Measurements from ENCODE around the gene RFX2. TPM values are rescaled to one million over a fixed set of nuclear protein-coding genes. Genes with fewer than 3 reads are reported as not detected.

RFX2 gene
- total RNA-seq, 1 experiment from 2014 or later = 3.7 TPM

- no peak overlapping the region for H3K18ac ChIP-seq (ENCODE audit: insufficient read length, low read depth, low read length)
- no peak overlapping the region for H3K23ac ChIP-seq (ENCODE audit: insufficient read length, low read depth, low read length)
- H2BK120ac ChIP-seq (ENCODE audit: low read depth, low read length, poor library complexity, severe bottlenecking) = no peak overlapping the region
- no peaks in the 10 kb centered on the region for H3K79me2 ChIP-seq (ENCODE audit: insufficient read depth, low read length)
- no peak overlapping the region for H2BK15ac ChIP-seq (ENCODE audit: low read depth, low read length)
- H3K4ac ChIP-seq (ENCODE audit: low read depth, low read length) = no peak overlapping the region
- no peaks in the 10 kb centered on the region for H3K79me1 ChIP-seq (ENCODE audit: insufficient read depth, low read depth, low read length, poor library complexity, severe bottlenecking)
- no peak overlapping the region for H2BK20ac ChIP-seq (ENCODE audit: low read depth, low read length, poor library complexity, severe bottlenecking)
- no peaks in the 10 kb centered on the region for H3K23me2 ChIP-seq (ENCODE audit: insufficient read length, low read depth, low read length, poor library complexity, severe bottlenecking)
- no peak overlapping the region for H4K8ac ChIP-seq (replicated peaks; ENCODE audit: insufficient read length, low read depth, low read length)
- H3K4me3 Mint-ChIP-seq = no peak overlapping the region
- H4K5ac ChIP-seq (ENCODE audit: insufficient read length, low read depth, low read length) = no peak overlapping the region
- H3K9me3 ChIP-seq (ENCODE audit: control insufficient read depth, low read depth, low read length) = no peaks in the 10 kb centered on the region
- no CpG with 5 or more reads among the region's 11 CpGs for WGBS (ENCODE audit: extremely low coverage, insufficient read length, low lambda C conversion rate)
- H2BK5ac ChIP-seq (ENCODE audit: insufficient read length, low read length) = no peak overlapping the region
- no peaks in the 10 kb centered on the region for H3K9me3 Mint-ChIP-seq
- H4K91ac ChIP-seq (ENCODE audit: insufficient read length, low read depth, low read length) = no peak overlapping the region
- no peak for TF ChIP-seq CTCF (conservative IDR thresholded peaks at IDR 0.05)
- H3K14ac ChIP-seq (ENCODE audit: insufficient read depth, low read length) = no peak overlapping the region
- H3K4me1 ChIP-seq (ENCODE audit: insufficient read depth, low read length) = no peaks in the 10 kb centered on the region
- no peak overlapping the region for H2AK5ac ChIP-seq (ENCODE audit: insufficient read length, low read length)
- no peaks in the 10 kb centered on the region for H4K20me1 ChIP-seq (ENCODE audit: control insufficient read depth, insufficient read depth, insufficient read length)
- no peak overlapping the region for H3K9ac ChIP-seq (ENCODE audit: extremely low read depth, insufficient read length, low read length)
- no peak overlapping the region for H2AFZ ChIP-seq (ENCODE audit: low read length)
- no peak overlapping the region for H3K56ac ChIP-seq (ENCODE audit: insufficient read length, low read depth, low read length)
- H3K27me3 ChIP-seq (ENCODE audit: insufficient read depth, low read length) = no peaks in the 10 kb centered on the region
- H3K4me1 Mint-ChIP-seq = peaks cover 8 to 30% of the 10 kb centered on the region in 2 experiments; a peak in 3 of 4 replicates
- H3K36me3 Mint-ChIP-seq (ENCODE audit: insufficient read depth in 1 of 3, low read depth in 3 of 3) = no peaks in the 10 kb centered on the region
- H3K27me3 Mint-ChIP-seq (ENCODE audit: low read depth) = peaks cover 56% of the 10 kb centered on the region
- H2BK12ac ChIP-seq (ENCODE audit: insufficient read length, low read depth, low read length) = no peak overlapping the region
- no peak overlapping the region for H3K27ac ChIP-seq (ENCODE audit: insufficient read length, low read depth, low read length)
- no peak for DNase-seq
- H3K27ac Mint-ChIP-seq = no peak overlapping the region
- no peak overlapping the region for H3T11ph ChIP-seq (ENCODE audit: low read length)
- no peak overlapping the region for H3K4me2 ChIP-seq (ENCODE audit: insufficient read depth, insufficient read length, low read length)
Measured at GRCh38 chr19:6017576-6017975, 92.7 kb downstream of the RFX2 start.
